ENCODE data around the gene BPIFA2.
A peak's percentile ranks its signal among the peaks of the same experiment; 100 is the strongest.

Gene BPIFA2

DNA sequence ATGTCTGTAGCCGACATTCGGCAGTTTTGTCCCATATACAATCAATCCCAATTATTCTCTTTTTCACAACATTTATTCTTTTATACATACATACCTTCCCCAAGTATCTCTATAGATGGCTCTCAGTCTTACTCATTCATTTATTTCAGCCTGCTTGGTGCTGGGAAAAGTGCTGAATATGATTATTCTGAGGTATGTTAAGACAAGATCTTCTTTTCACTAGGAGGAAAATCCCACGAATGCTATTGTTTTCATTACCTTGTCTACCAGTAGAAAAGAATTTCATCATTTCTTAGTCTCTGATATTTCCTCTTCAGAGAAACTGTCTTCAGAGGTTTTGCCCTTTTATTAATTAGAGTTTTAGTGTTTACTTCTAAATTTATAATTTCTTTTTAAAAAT, 35.5 kb downstream of the BPIFA2 start:
- no peak for DNase-seq

DNA sequence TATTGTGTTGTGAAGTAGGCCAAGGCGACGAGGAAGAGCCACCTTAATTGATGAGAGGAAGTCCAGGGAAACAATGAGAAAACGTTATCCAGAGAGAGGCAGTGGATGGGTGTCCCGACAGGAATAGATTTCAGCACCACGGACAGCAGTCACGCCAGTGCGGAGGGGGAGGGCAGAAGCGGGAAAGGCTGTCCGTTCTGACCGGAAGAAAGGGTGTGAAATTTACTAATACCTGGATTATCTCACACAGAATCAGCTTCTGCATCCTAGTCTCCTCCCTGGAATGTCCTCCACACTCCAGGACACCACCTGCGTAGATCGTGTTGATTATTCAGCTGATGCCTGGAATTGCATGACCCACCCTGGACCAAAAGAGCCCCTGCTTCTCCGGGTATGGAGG, 41.8 kb downstream of the BPIFA2 start:
- peak; percentile 53 for DNase-seq

DNA sequence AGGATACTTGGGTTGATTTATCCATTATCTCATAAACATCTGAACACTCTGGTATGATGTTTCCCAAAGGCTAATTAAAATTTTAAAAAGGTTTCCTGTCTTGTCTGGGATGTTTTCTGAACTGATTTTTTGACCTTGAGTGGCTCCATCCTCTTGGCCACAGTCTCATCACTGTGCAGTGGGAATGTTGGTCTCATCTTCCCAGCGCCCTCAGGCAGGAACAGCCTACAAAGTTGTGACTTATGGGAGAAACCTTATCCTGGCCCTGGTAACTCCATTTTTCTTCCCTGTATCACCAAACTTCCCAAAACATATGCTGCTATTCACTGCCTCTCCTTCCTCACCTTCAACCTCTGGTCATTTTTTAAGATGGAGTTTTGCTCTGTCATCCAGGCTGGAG, 42.4 kb downstream of the BPIFA2 start:
- DNase-seq = no peak

DNA sequence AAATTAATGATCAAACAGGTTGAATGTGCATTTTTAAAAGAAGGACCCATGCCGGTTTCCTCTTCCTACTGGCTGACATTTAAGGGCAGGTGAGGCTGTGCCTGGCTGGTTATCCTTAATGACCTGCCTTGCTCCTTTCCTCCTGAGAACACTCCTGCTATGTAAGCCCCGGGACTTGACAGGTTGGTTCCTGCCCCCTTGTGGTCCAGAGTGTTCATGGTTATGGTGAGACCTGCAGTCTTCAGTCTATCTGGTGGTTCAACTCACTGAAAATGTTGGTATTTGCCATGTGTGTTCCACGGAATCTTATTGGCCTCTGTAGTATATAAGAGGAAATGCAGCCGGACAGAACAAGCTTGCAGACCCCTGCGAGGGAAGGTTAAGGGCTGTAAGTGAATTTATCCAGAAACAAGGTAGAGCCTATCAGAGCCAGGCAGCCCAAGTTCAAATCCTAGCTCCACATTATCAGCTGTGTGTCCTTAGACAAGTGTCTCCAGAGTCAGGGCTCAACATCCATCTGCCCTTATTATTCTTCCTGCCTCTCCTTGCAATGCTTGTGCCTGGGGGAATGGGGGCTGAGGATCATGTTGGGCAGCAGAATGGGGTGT, 44.0 kb downstream of the BPIFA2 start:
- DNase-seq = peak; percentile 38

DNA sequence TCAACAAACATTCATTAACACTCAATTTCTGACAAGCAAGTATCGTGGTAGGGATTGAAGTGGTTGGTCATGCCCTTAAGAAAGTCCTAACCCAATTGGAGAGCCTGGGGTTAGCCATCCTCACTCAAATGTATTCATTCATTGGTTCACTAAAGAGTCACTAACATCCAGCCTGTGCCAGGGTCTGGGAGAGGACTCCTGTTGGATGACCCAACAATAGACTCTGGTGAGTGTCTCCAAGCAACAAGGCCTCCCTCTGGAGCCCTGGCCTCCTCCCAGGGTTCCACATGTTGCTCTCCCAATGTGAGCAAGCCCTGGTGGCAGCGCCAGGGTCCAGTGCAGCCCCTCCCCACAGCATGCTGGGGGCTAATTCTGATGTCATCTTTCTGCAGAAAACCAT, 49.1 kb downstream of the BPIFA2 start, which contains the start of gene BPIFA3:
Gene BPIFA3 (plus strand): TSS at position 301 of the 400 bp plus-strand sequence. CDS start 185 bp downstream, outside the sequence.
- no peak for DNase-seq

DNA sequence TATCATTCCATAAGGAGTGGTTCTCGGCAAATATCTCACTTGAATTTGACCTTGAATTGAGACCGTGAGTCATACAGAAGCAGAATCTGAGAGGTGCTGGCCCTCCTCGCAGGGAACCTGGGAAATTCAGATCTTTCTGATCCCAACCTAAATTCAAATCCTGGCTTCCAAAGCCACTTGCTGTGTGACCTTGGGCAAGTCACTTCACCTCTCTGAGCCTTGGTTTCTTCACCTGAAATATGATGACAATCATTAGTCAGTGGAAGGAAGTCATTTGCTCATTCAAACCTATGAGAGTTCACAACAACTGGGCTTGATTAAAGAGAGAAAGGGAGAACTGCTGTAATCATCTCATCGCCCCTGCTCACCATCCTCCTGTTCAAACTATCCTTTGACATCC, 56.4 kb downstream of the BPIFA2 start:
- DNase-seq = no peak

DNA sequence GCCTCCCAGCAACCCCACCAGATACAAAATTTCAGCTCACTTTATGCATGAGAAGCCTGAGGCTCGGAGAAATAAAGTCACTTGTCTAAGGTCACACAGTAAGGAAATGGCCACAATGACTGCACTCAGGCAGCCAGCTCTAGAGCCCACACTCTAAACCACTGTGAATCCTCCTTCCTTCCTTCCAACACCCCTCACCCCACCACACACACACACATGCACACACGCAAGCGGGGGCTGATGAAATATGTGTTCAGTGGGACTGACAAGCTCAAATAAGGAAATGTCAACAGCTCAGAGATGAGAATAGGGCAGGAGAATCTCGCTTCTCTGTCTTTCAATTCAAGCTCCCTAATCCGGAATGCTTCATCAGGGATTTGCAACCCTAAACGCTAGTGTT, 61.9 kb downstream of the BPIFA2 start:
- no peak for DNase-seq
